ENCODE measurements around the gene ITGB6. TPM values are rescaled to one million over a fixed set of nuclear protein-coding genes. Genes with fewer than 3 reads are reported as not detected.

Gene ITGB6
- total RNA-seq, 1 donor from 2014 or later: 0.99 TPM

DNA sequence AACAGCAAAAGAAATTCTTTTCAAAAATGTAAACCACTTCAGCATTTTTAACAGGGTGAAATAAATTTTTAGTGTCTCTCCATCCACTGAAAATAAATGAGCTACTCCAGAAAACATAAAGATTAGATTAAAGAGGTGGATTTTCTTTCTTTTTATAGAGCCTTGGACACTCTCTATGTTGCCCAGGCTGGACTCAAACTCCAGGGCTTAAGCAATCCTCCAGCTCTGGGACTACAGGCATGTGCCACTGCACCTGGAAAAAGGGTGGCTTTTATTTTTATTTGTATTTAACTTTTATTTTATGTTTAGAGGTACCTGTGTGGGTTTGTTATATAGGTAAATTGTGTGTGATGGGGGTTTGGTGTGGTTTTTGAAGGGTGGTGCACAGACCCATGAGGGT is 19.9 kb downstream of the ITGB6 start:
- intact Hi-C loops (cut with micrococcal nuclease): no loop called here
- Histone ChIP-seq H3K27ac (replicated peaks) (no peak overlapping the region), H3K36me3 (no peaks in the 10 kb centered on the region), H3K4me3 (no peak overlapping the region), H3K9me3 (replicated peaks) (no peaks in the 10 kb centered on the region), H3K4me1 (no peaks in the 10 kb centered on the region), H3K27me3 (ENCODE audit: low read depth) (no peaks in the 10 kb centered on the region)
- DNase-seq: no peak
- TF ChIP-seq CTCF (IDR thresholded peaks at IDR 0.05; ENCODE audit: borderline replicate concordance): no peak

DNA sequence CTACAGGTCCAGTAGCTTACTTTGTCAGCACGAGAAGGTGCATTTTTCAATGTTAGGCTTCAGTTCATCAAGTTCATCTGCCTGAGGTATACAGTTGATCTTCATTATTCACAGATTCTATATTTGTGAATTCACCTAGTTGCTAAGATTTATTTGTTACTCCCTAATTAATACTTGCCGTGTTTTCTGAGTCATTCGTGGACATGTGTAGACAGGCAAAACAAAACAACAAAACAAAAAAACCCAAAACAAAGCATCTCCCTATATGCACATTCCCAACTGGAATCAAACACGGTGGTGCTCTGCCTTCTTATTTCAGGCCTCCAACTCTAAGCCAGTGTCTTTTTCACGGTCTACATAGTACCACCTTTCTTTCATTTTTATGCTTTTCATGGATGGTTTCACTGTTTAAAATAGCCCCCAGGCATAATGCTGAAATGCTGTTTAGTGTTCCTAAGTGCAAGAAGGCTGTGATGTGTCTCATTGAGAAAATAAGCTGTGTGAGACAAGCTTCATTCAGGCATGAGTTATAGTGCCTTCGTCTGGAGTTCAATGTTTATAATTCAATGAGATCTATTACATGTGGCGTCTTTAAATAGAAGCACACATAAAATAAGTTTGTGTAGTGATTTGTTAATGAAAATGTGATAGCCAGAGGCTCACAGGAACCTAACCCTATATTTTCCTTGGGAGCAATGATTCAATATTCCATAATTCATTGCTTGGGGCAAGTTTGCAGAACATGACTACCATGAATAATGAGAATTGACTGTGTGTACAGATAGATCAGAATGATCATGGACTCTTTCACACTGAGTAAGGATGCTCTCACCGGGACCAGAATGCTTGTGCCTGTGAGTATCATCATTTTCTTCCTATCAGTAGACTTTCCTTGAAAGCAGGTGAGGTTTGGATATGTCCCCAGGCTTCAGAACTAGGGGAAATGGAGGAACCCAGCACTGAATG is 24.6 kb downstream of the ITGB6 start:
- TF ChIP-seq CTCF (IDR thresholded peaks at IDR 0.05; ENCODE audit: borderline replicate concordance): no peak
- no peaks in the 10 kb centered on the region for H3K27me3 ChIP-seq (ENCODE audit: low read depth)
- H3K27ac ChIP-seq (replicated peaks): no peak overlapping the region
- H3K4me1 ChIP-seq: no peaks in the 10 kb centered on the region
- no peaks in the 10 kb centered on the region for H3K36me3 ChIP-seq
- H3K9me3 ChIP-seq (replicated peaks): no peaks in the 10 kb centered on the region
- intact Hi-C loops (cut with micrococcal nuclease): no loop called here
- no peak overlapping the region for H3K4me3 ChIP-seq
- DNase-seq: no peak

GRCh38 chr2:160174322-160174721 is 25.8 kb downstream of the ITGB6 start:
- no peak for TF ChIP-seq CTCF (IDR thresholded peaks at IDR 0.05; ENCODE audit: borderline replicate concordance)
- intact Hi-C loops (cut with micrococcal nuclease): no loop called here
- Histone ChIP-seq H3K4me3 (no peak overlapping the region), H3K27ac (replicated peaks) (no peak overlapping the region), H3K27me3 (ENCODE audit: low read depth) (no peaks in the 10 kb centered on the region), H3K9me3 (replicated peaks) (no peaks in the 10 kb centered on the region), H3K4me1 (no peaks in the 10 kb centered on the region), H3K36me3 (no peaks in the 10 kb centered on the region)
- no peak for DNase-seq

DNA sequence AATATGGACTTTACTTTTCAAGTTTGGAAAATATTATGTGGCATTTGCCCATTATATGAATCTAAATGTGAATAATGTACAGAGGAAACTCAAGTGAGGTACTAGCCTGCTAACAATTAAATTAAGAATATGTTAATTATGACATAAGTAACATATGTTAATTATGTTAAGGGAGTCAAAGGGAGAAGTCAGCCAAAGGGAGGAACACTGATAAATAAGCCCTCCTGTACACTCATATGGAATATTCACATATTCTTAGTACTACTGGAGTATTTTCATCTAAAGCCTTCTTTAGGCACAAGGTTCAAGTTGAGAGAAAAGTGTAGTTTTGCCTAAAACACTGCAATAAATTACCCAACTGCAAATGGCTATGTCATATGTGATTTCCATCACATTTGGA is 30.1 kb downstream of the ITGB6 start:
- Histone ChIP-seq H3K27ac (replicated peaks) (no peak overlapping the region), H3K9me3 (replicated peaks) (no peaks in the 10 kb centered on the region), H3K4me1 (no peaks in the 10 kb centered on the region), H3K27me3 (ENCODE audit: low read depth) (no peaks in the 10 kb centered on the region), H3K36me3 (no peaks in the 10 kb centered on the region), H3K4me3 (no peak overlapping the region)
- no peak for DNase-seq
- intact Hi-C loops (cut with micrococcal nuclease): no loop called here
- TF ChIP-seq CTCF (IDR thresholded peaks at IDR 0.05; ENCODE audit: borderline replicate concordance): no peak

DNA sequence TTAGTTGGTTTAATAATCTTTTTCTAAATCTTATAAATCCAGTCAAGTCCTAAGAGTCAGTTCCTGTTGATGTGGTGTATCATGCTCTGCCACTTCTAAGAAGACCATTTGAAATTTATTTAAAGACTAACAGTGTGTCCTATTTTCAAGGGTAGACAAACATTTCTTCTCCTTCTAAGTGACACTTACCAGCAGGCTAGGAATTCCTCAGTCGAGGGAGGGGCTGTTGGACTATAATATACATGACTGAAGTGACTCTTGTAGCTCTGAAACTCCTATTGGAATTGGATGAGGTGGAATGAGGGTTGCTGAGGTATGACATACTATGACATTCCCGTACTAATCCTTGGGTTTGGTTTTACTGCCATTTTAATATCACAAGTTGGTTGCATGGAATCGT is 30.6 kb downstream of the ITGB6 start:
- H3K4me3 ChIP-seq: no peak overlapping the region
- no peaks in the 10 kb centered on the region for H3K4me1 ChIP-seq
- H3K27me3 ChIP-seq (ENCODE audit: low read depth): no peaks in the 10 kb centered on the region
- no peaks in the 10 kb centered on the region for H3K36me3 ChIP-seq
- no peaks in the 10 kb centered on the region for H3K9me3 ChIP-seq (replicated peaks)
- H3K27ac ChIP-seq (replicated peaks): no peak overlapping the region
- intact Hi-C loops (cut with micrococcal nuclease): no loop called here
- DNase-seq: no peak
- TF ChIP-seq CTCF (IDR thresholded peaks at IDR 0.05; ENCODE audit: borderline replicate concordance): no peak
